ENCODE data around the gene ZDHHC11.
"Not testable (repeated sequence)": the region's sequence is repeated elsewhere in the genome, so short reads cannot be mapped to it uniquely, and the experiment has no call there.

DNA sequence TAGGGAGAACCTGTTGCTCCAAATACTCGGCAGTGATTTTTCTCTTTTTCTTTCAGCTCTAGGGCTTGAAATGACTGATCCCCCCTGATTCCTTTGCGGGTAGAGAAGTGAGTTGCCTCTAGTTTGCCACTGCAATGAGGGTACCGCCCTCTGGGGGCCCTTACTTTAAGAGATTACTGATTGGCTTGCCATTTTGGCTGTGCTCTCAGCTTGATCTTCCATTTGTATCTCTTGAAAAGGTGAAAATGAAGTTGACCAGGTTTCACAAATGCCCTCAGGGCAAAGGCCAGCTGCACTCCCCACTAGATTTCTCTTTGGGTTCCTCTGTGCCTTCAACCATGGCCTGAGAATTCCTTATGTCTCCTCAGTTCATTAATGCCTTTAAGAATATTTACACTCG is 52.8 kb downstream of the ZDHHC11 start:
- TF ChIP-seq EZH2 (IDR thresholded peaks at IDR 0.05; ENCODE audit: borderline replicate concordance, low read length) = not testable (repeated sequence)
- TF ChIP-seq, protein P1, sequence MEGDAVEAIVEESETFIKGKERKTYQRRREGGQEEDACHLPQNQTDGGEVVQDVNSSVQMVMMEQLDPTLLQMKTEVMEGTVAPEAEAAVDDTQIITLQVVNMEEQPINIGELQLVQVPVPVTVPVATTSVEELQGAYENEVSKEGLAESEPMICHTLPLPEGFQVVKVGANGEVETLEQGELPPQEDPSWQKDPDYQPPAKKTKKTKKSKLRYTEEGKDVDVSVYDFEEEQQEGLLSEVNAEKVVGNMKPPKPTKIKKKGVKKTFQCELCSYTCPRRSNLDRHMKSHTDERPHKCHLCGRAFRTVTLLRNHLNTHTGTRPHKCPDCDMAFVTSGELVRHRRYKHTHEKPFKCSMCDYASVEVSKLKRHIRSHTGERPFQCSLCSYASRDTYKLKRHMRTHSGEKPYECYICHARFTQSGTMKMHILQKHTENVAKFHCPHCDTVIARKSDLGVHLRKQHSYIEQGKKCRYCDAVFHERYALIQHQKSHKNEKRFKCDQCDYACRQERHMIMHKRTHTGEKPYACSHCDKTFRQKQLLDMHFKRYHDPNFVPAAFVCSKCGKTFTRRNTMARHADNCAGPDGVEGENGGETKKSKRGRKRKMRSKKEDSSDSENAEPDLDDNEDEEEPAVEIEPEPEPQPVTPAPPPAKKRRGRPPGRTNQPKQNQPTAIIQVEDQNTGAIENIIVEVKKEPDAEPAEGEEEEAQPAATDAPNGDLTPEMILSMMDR (conservative IDR thresholded peaks at IDR 0.05 in 1 of 2, IDR thresholded peaks at IDR 0.05 in 1 of 2; ENCODE audit: extremely low read depth in 1 of 2, insufficient read depth in 1 of 2, low read depth in 1 of 2, low read length in 2 of 2) = not testable (repeated sequence)
